ENCODE measurements around the gene OPA1.

DNA sequence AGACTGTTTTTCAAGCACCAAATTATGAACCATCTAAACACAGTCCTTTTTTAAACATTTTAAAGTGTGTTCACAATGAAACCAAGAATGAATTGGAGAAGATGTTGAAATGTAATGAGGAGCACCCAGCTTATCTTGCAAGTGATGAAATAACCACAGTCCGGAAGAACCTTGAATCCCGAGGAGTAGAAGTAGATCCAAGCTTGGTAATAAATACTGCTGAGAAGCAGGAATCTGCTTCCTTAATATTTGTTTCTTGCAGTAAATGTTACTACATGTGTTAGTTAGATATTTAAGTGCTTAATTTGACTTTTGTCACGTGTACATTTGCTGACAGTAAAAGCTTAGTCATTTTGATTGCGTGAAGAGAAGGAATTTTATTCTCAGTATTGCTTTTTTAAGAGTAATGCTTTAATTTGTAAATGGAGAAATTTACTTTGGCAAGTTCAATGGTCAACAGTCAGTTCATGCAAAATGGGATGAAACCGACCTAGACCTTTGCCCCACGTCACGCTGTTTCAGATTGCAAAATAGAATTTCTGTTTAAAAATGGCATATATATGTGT is 69.8 kb downstream of the OPA1 start:
- TF ChIP-seq, protein P1, sequence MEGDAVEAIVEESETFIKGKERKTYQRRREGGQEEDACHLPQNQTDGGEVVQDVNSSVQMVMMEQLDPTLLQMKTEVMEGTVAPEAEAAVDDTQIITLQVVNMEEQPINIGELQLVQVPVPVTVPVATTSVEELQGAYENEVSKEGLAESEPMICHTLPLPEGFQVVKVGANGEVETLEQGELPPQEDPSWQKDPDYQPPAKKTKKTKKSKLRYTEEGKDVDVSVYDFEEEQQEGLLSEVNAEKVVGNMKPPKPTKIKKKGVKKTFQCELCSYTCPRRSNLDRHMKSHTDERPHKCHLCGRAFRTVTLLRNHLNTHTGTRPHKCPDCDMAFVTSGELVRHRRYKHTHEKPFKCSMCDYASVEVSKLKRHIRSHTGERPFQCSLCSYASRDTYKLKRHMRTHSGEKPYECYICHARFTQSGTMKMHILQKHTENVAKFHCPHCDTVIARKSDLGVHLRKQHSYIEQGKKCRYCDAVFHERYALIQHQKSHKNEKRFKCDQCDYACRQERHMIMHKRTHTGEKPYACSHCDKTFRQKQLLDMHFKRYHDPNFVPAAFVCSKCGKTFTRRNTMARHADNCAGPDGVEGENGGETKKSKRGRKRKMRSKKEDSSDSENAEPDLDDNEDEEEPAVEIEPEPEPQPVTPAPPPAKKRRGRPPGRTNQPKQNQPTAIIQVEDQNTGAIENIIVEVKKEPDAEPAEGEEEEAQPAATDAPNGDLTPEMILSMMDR (IDR thresholded peaks at IDR 0.05; ENCODE audit: borderline replicate concordance, extremely low read depth, low read length, poor library complexity, severe bottlenecking), result no peak
- TF ChIP-seq EZH2 (IDR thresholded peaks at IDR 0.05; ENCODE audit: borderline replicate concordance, low read depth, low read length, severe bottlenecking), result no peak

Data from DND-41 (cell line).